CD4-positive, alpha-beta T cell (primary cell): Measurements from ENCODE around the gene MLLT10. TPM values are rescaled to one million over a fixed set of nuclear protein-coding genes. Genes with fewer than 3 reads are reported as not detected.
"Not testable (repeated sequence)": the region's sequence is repeated elsewhere in the genome, so short reads cannot be mapped to it uniquely, and the experiment has no call there.

ENCODE experiments used
- ATAC-seq: fragments of 200-7000 bp; cut with Tn5 transposase; one replicate; pipeline ENCODE4 v1.10.0; 2022; ENCODE audit warnings: mild to moderate bottlenecking; ENCODE audit not compliant: poor library complexity
- CTCF ChIA-PET: fragments of 350-600 bp; sonication (Branson Sonifier 250); formaldehyde crosslinking; loops from one replicate; lab custom pipeline; 2021; ENCODE audit warnings: antibody characterized with exemption, inconsistent platforms; lab: Charles Lee
- POLR2A ChIA-PET: fragments of 350-600 bp; sonication (Branson Sonifier 250); formaldehyde crosslinking; loops from one replicate; lab custom pipeline; 2021; ENCODE audit warnings: antibody characterized with exemption, inconsistent platforms; lab: Charles Lee
- DNase-seq, 14 experiments: peaks; one replicate each; pipeline ENCODE4 v3.0.0-alpha.2; 2013 to 2020; ENCODE audit warnings: mixed read lengths in 2 of 14
- H3K27ac ChIP-seq, 2 donors: one replicate each; pipeline versions ENCODE4 v1.5.1 to v1.7.0; 2013; ENCODE audit warnings: low read length in 2 of 2, low read depth in 1 of 2, mild to moderate bottlenecking in 1 of 2
- H3K27me3 ChIP-seq, 2 experiments: 1 replicate in 1 of 2; 2 replicates in 1 of 2; pipeline versions ENCODE4 v1.6.1 to v1.7.0; 2013; ENCODE audit warnings: low read length in 2 of 2, control low read depth in 1 of 2, mild to moderate bottlenecking in 1 of 2, moderate library complexity in 1 of 2; ENCODE audit not compliant: insufficient read depth in 2 of 2, control insufficient read depth in 1 of 2
- H3K36me3 ChIP-seq: one replicate; pipeline ENCODE4 v1.6.1; 2013; ENCODE audit warnings: low read length, control low read depth; ENCODE audit not compliant: insufficient read depth
- H3K4me1 ChIP-seq: one replicate; pipeline ENCODE4 v1.6.1; 2013; ENCODE audit warnings: low read length, control low read depth; ENCODE audit not compliant: insufficient read depth
- H3K4me3 ChIP-seq: one replicate; pipeline ENCODE4 v1.5.1; 2013; ENCODE audit warnings: mild to moderate bottlenecking, low read length, moderate library complexity
- H3K9me3 ChIP-seq, 2 experiments: 1 replicate in 1 of 2; 2 replicates in 1 of 2; pipeline versions ENCODE4 v1.6.1 to v1.7.0; 2013; ENCODE audit warnings: low read length in 2 of 2, mild to moderate bottlenecking in 2 of 2, control low read depth in 1 of 2, moderate library complexity in 1 of 2; ENCODE audit not compliant: control insufficient read depth in 1 of 2, insufficient read depth in 1 of 2
- H3K27ac Mint-ChIP-seq: one replicate; pipeline ENCODE4 v1.8.0; 2020; ENCODE audit warnings: mixed read lengths
- H3K27me3 Mint-ChIP-seq: one replicate; pipeline ENCODE4 v1.8.0; 2021; ENCODE audit warnings: mixed read lengths
- H3K36me3 Mint-ChIP-seq: one replicate; pipeline ENCODE4 v1.8.0; 2021; ENCODE audit warnings: low read depth, mixed read lengths
- H3K4me1 Mint-ChIP-seq: one replicate; pipeline ENCODE4 v1.8.0; 2021; ENCODE audit warnings: low read depth, mixed read lengths
- H3K4me3 Mint-ChIP-seq: one replicate; pipeline ENCODE4 v1.8.0; 2020; ENCODE audit warnings: mild to moderate bottlenecking, mixed read lengths
- H3K9me3 Mint-ChIP-seq: one replicate; pipeline ENCODE4 v1.8.0; 2020; ENCODE audit warnings: mixed read lengths
- CTCF ChIP-seq: fragments of 200-600 bp; IDR thresholded peaks from one replicate; pipeline ENCODE4 v1.8.0; 2022; ENCODE audit warnings: antibody characterized with exemption, mild to moderate bottlenecking
- intact Hi-C, 2 experiments: fragments of 100-400 bp; cut with DNase I in 1 of 2; cut with micrococcal nuclease in 1 of 2; formaldehyde crosslinking; loops; one replicate each; pipeline versions ENCODE4 v1.15.1 to v1.9.0; 2023 to 2025; cut with DNase I, micrococcal nuclease
- total RNA-seq, 174 experiments: library from RNA in 2 of 174; stranded (reverse) in 2 of 174; gene quantifications; one replicate each; pipeline ENCODE4 v1.2.3 and lab custom pipeline; 2021 to 2026

MLLT10 gene
- total RNA-seq, 2 experiments from 2014 or later, result 46.0 to 64.1 TPM

GRCh38 chr10:21552638-21553037, 18.6 kb downstream of the MLLT10 start:
- Histone ChIP-seq H3K4me3 (no peak overlapping the region), H3K4me1 (no peaks in the 10 kb centered on the region), H3K36me3 (peaks cover 49% of the 10 kb centered on the region), H3K27me3 (no peaks in the 10 kb centered on the region), H3K9me3 (no peaks in the 10 kb centered on the region), H3K27ac (no peak overlapping the region)
- DNase-seq (no peak), ATAC-seq (no peak)
- Mint-ChIP-seq H3K27ac (no peak overlapping the region), H3K4me3 (no peak overlapping the region), H3K9me3 (no peaks in the 10 kb centered on the region), H3K36me3 (peaks cover 88% of the 10 kb centered on the region), H3K27me3 (no peaks in the 10 kb centered on the region), H3K4me1 (peaks cover 35% of the 10 kb centered on the region)
- CTCF ChIA-PET, result interaction anchor here (0.8 to 1.1 kb wide), 2 partner anchors 21 to 46 kb away, joined by 4 read pairs; no protein-coding TSS in a partner anchor
- no peak for TF ChIP-seq CTCF
- POLR2A ChIA-PET, result no interaction called here
- intact Hi-C loops, result loop anchor here in 1 of 2 experiments (10.0 kb wide), 1 partner anchor 62 kb away; no protein-coding TSS in a partner anchor

GRCh38 chr10:21556527-21556926, 22.5 kb downstream of the MLLT10 start:
- Mint-ChIP-seq H3K4me3 (no peak overlapping the region), H3K27ac (no peak overlapping the region), H3K27me3 (no peaks in the 10 kb centered on the region), H3K36me3 (peaks cover 89% of the 10 kb centered on the region), H3K4me1 (peaks cover 45% of the 10 kb centered on the region), H3K9me3 (no peaks in the 10 kb centered on the region)
- Histone ChIP-seq H3K27ac (no peak overlapping the region), H3K4me1 (no peaks in the 10 kb centered on the region), H3K36me3 (peaks cover 60% of the 10 kb centered on the region), H3K9me3 (no peaks in the 10 kb centered on the region), H3K4me3 (no peak overlapping the region), H3K27me3 (no peaks in the 10 kb centered on the region)
- ATAC-seq (no peak), DNase-seq (no peak)
- ChIA-PET CTCF (interaction anchor here (0.6 kb wide), 2 partner anchors 60 to 169 kb away, joined by 3 read pairs; no protein-coding TSS in a partner anchor), POLR2A (no interaction called here)
- no peak for TF ChIP-seq CTCF
- intact Hi-C loops, result loop anchor here in 1 of 2 experiments (10.0 kb wide), 1 partner anchor 58 kb away; no protein-coding TSS in a partner anchor

- H3K9me3 ChIP-seq, H3K27ac ChIP-seq, H3K9me3 Mint-ChIP-seq, H3K27me3 ChIP-seq, ATAC-seq, POLR2A ChIA-PET, H3K4me3 Mint-ChIP-seq, H3K4me1 ChIP-seq, H3K27ac Mint-ChIP-seq, H3K4me3 ChIP-seq, H3K27me3 Mint-ChIP-seq, DNase-seq, CTCF ChIA-PET: not testable (repeated sequence)
- intact Hi-C loops, result loop anchor here in 1 of 2 experiments (10.0 kb wide), 1 partner anchor 56 kb away; no protein-coding TSS in a partner anchor
- H3K36me3 Mint-ChIP-seq, result peaks cover 80% of the 10 kb centered on the region
- peaks cover 44% of the 10 kb centered on the region for H3K4me1 Mint-ChIP-seq
- peaks cover 53% of the 10 kb centered on the region for H3K36me3 ChIP-seq
Observed at GRCh38 chr10:21558984-21559383, 25.0 kb downstream of the MLLT10 start.
